Measurements from ENCODE around the gene HEPACAM2. TPM values are rescaled to one million over a fixed set of nuclear protein-coding genes. Genes with fewer than 3 reads are reported as not detected.

HEPACAM2 gene
- total RNA-seq, 2 donors from 2014 or later = not detected

DNA sequence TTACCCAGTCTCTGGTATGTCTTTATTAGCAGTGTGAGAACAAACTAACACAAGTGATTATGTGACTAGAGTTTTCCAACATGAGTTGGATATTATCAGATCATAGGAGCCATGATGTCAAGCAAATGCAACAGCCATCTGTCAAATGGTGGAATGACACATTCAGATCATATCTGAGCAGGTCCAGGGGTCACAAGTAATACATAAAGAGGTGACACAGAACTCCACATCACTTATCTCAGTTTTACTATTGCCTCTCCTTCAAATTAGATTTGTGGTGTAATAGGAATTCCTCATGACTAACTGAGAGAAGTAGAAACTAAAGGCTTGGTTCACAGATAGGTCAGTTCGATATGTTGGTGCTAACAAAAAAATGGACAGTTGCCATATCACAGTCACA is 65.9 kb downstream of the HEPACAM2 start:
- Histone ChIP-seq H3K4me3 (ENCODE audit: low read length) (no peak overlapping the region), H3K9ac (ENCODE audit: extremely low read depth, low read length, poor library complexity, severe bottlenecking) (no peak overlapping the region), H3K9me3 (ENCODE audit: control insufficient read depth, low read length) (peaks cover 10% of the 10 kb centered on the region), H3K27ac (ENCODE audit: low read depth, low read length) (no peak overlapping the region), H3K36me3 (ENCODE audit: control insufficient read depth, insufficient read depth, low read length) (no peaks in the 10 kb centered on the region), H3K4me1 (ENCODE audit: control insufficient read depth, insufficient read depth, low read length) (no peaks in the 10 kb centered on the region), H3K27me3 (ENCODE audit: control insufficient read depth, insufficient read depth, low read length, poor library complexity, severe bottlenecking) (no peaks in the 10 kb centered on the region)
- H3K4me1 Mint-ChIP-seq = no peaks in the 10 kb centered on the region
- TF ChIP-seq, protein P1, sequence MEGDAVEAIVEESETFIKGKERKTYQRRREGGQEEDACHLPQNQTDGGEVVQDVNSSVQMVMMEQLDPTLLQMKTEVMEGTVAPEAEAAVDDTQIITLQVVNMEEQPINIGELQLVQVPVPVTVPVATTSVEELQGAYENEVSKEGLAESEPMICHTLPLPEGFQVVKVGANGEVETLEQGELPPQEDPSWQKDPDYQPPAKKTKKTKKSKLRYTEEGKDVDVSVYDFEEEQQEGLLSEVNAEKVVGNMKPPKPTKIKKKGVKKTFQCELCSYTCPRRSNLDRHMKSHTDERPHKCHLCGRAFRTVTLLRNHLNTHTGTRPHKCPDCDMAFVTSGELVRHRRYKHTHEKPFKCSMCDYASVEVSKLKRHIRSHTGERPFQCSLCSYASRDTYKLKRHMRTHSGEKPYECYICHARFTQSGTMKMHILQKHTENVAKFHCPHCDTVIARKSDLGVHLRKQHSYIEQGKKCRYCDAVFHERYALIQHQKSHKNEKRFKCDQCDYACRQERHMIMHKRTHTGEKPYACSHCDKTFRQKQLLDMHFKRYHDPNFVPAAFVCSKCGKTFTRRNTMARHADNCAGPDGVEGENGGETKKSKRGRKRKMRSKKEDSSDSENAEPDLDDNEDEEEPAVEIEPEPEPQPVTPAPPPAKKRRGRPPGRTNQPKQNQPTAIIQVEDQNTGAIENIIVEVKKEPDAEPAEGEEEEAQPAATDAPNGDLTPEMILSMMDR (conservative IDR thresholded peaks at IDR 0.05) = no peak
- no peak for DNase-seq
- H3K4me3 Mint-ChIP-seq = no peak overlapping the region
- H3K36me3 Mint-ChIP-seq (ENCODE audit: low read depth) = no peaks in the 10 kb centered on the region
- H3K9me3 Mint-ChIP-seq = no peaks in the 10 kb centered on the region
- H3K27ac Mint-ChIP-seq = no peak overlapping the region
- WGBS, 2 experiments (ENCODE audit: insufficient coverage in 1 of 2, insufficient read length in 1 of 2) = 80 to 100% methylated on average over 1 of the region's 1 CpG
- peaks cover 8% of the 10 kb centered on the region for H3K27me3 Mint-ChIP-seq (ENCODE audit: insufficient read depth)

- no peaks in the 10 kb centered on the region for H3K36me3 ChIP-seq (ENCODE audit: control insufficient read depth, insufficient read depth, low read length)
- no peaks in the 10 kb centered on the region for H3K4me1 ChIP-seq (ENCODE audit: control insufficient read depth, insufficient read depth, low read length)
- peaks cover 10% of the 10 kb centered on the region for H3K9me3 ChIP-seq (ENCODE audit: control insufficient read depth, low read length)
- no peaks in the 10 kb centered on the region for H3K9me3 Mint-ChIP-seq
- DNase-seq = no peak
- no peak overlapping the region for H3K27ac ChIP-seq (ENCODE audit: low read depth, low read length)
- H3K27me3 ChIP-seq (ENCODE audit: control insufficient read depth, insufficient read depth, low read length, poor library complexity, severe bottlenecking) = no peaks in the 10 kb centered on the region
- WGBS, 2 experiments (ENCODE audit: insufficient coverage in 1 of 2, insufficient read length in 1 of 2) = 91 to 100% methylated on average over 2 to 3 of the region's 3 CpGs
- H3K36me3 Mint-ChIP-seq (ENCODE audit: low read depth) = no peaks in the 10 kb centered on the region
- no peak overlapping the region for H3K4me3 ChIP-seq (ENCODE audit: low read length)
- TF ChIP-seq, protein P1 (conservative IDR thresholded peaks at IDR 0.05) = no peak
- H3K27me3 Mint-ChIP-seq (ENCODE audit: insufficient read depth) = peaks cover 8% of the 10 kb centered on the region
- no peak overlapping the region for H3K27ac Mint-ChIP-seq
- no peaks in the 10 kb centered on the region for H3K4me1 Mint-ChIP-seq
- no peak overlapping the region for H3K4me3 Mint-ChIP-seq
- H3K9ac ChIP-seq (ENCODE audit: extremely low read depth, low read length, poor library complexity, severe bottlenecking) = no peak overlapping the region
Observed at GRCh38 chr7:93159490-93159889, 66.8 kb downstream of the HEPACAM2 start.

GRCh38 chr7:93156884-93157283 is 69.4 kb downstream of the HEPACAM2 start:
- no peak for DNase-seq
- TF ChIP-seq, protein P1 (conservative IDR thresholded peaks at IDR 0.05) = no peak
- no peaks in the 10 kb centered on the region for H3K36me3 Mint-ChIP-seq (ENCODE audit: low read depth)
- Histone ChIP-seq H3K36me3 (ENCODE audit: control insufficient read depth, insufficient read depth, low read length) (no peaks in the 10 kb centered on the region), H3K9ac (ENCODE audit: extremely low read depth, low read length, poor library complexity, severe bottlenecking) (no peak overlapping the region), H3K9me3 (ENCODE audit: control insufficient read depth, low read length) (peaks cover under 1% of the 10 kb centered on the region), H3K27ac (ENCODE audit: low read depth, low read length) (no peak overlapping the region), H3K4me3 (ENCODE audit: low read length) (no peak overlapping the region), H3K27me3 (ENCODE audit: control insufficient read depth, insufficient read depth, low read length, poor library complexity, severe bottlenecking) (no peaks in the 10 kb centered on the region), H3K4me1 (ENCODE audit: control insufficient read depth, insufficient read depth, low read length) (no peaks in the 10 kb centered on the region)
- H3K27ac Mint-ChIP-seq = no peak overlapping the region
- WGBS, 2 experiments (ENCODE audit: insufficient coverage in 1 of 2, insufficient read length in 1 of 2) = 91% methylated on average over 1 of the region's 1 CpG; no CpG with 5 or more reads in 1 of the 2 experiments
- no peaks in the 10 kb centered on the region for H3K9me3 Mint-ChIP-seq
- H3K4me1 Mint-ChIP-seq = peaks cover 4% of the 10 kb centered on the region
- H3K4me3 Mint-ChIP-seq = no peak overlapping the region
- H3K27me3 Mint-ChIP-seq (ENCODE audit: insufficient read depth) = peaks cover 2% of the 10 kb centered on the region

Data from endodermal cell (in vitro differentiated cells).